Neural cell (in vitro differentiated cells): Measurements from ENCODE around the gene CHST11.

Source experiments
- CTCF ChIP-seq: fragments of 450-650 bp; IDR thresholded peaks from 2 replicates; pipeline ENCODE4 v1.5.1; 2014; ENCODE audit warnings: antibody characterized with exemption, mild to moderate bottlenecking, moderate library complexity; ENCODE audit not compliant: poor library complexity, severe bottlenecking
- EP300 ChIP-seq: fragments of 450-650 bp; conservative IDR thresholded peaks from 2 replicates; pipeline ENCODE4 v1.6.1; 2014; ENCODE audit warnings: antibody characterized with exemption, mild to moderate bottlenecking, moderate library complexity; ENCODE audit not compliant: poor library complexity, severe bottlenecking
- POLR2AphosphoS5 ChIP-seq: IDR thresholded peaks from 2 replicates; pipeline ENCODE4 v1.6.1; 2012
- REST ChIP-seq: IDR thresholded peaks from 2 replicates; pipeline ENCODE4 v1.6.1; 2012; ENCODE audit warnings: borderline replicate concordance

- TF ChIP-seq CTCF (no peak), REST (no peak), EP300 (no peak), POLR2AphosphoS5 (no peak)
Observed at GRCh38 chr12:104634852-104635251, 178.1 kb downstream of the CHST11 start.
